Measurements from ENCODE around the gene CSPG4. TPM values are rescaled to one million over a fixed set of nuclear protein-coding genes. Genes with fewer than 3 reads are reported as not detected.
"Not testable (repeated sequence)": the region's sequence is repeated elsewhere in the genome, so short reads cannot be mapped to it uniquely, and the experiment has no call there.

The CSPG4 gene
- total RNA-seq, 2 donors from 2014 or later, result 32.6 to 55.6 TPM

GRCh38 chr15:75688831-75689230 lies 23.8 kb downstream of the CSPG4 start:
- Histone ChIP-seq H3K9me3 (no peaks in the 10 kb centered on the region), H3K27ac (no peak overlapping the region), H3K27me3 (no peaks in the 10 kb centered on the region), H3K4me1 (peaks cover 0 to 13% of the 10 kb centered on the region in 2 donors), H3K36me3 (peaks cover 60% of the 10 kb centered on the region), H3K4me3 (no peak overlapping the region)
- no peak for DNase-seq (ENCODE audit: low spot score)
- TF ChIP-seq, protein P1, sequence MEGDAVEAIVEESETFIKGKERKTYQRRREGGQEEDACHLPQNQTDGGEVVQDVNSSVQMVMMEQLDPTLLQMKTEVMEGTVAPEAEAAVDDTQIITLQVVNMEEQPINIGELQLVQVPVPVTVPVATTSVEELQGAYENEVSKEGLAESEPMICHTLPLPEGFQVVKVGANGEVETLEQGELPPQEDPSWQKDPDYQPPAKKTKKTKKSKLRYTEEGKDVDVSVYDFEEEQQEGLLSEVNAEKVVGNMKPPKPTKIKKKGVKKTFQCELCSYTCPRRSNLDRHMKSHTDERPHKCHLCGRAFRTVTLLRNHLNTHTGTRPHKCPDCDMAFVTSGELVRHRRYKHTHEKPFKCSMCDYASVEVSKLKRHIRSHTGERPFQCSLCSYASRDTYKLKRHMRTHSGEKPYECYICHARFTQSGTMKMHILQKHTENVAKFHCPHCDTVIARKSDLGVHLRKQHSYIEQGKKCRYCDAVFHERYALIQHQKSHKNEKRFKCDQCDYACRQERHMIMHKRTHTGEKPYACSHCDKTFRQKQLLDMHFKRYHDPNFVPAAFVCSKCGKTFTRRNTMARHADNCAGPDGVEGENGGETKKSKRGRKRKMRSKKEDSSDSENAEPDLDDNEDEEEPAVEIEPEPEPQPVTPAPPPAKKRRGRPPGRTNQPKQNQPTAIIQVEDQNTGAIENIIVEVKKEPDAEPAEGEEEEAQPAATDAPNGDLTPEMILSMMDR (IDR thresholded peaks at IDR 0.05), result no peak

DNA sequence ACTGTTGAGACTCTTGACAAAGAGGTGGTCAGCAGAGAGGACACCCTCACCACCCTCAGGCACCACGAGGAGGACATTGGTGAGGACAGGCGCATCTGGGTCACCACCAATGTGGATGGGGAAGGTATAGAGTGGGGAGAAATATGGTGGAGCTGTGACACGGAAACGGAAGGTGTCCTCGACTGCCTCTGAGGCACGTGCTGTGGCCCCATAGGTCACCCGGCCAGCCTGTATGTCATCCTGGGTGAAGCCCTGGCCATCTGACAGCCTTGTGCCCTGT lies 24.4 kb downstream of the CSPG4 start:
- TF ChIP-seq, protein P1 (IDR thresholded peaks at IDR 0.05), result no peak
- no peak for DNase-seq (ENCODE audit: low spot score)
- H3K4me1 ChIP-seq, result peaks cover 0 to 12% of the 10 kb centered on the region in 2 donors
- H3K36me3 ChIP-seq, result peaks cover 62% of the 10 kb centered on the region
- no peak overlapping the region for H3K4me3 ChIP-seq
- no peak overlapping the region for H3K27ac ChIP-seq
- H3K9me3 ChIP-seq, result no peaks in the 10 kb centered on the region
- no peaks in the 10 kb centered on the region for H3K27me3 ChIP-seq

GRCh38 chr15:75687486-75688277 lies 25.0 kb downstream of the CSPG4 start:
- peaks cover 67% of the 10 kb centered on the region for H3K36me3 ChIP-seq

DNA sequence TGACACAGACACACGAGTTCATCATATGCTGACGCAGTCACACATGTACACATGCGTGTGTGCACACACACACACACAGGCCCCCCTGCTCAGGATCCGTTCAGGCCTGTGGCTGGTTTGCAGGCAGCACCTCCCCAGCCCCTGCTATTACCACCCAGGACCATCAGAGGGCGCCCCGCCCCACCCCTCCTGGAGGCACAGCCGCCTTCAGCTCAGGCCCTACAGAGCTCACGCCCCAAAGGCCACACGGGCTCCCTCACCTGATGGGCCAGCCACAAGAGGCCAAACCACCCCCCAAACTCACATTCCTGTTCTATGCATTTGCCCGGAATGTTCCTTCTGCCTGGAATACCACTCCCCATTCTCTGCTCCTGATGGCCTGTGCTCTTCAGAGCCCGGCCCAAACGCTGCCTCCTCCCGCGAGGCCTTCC lies 26.4 kb downstream of the CSPG4 start:
- H3K9me3 ChIP-seq, H3K4me3 ChIP-seq, H3K27ac ChIP-seq, H3K27me3 ChIP-seq: not testable (repeated sequence)
- peak; percentile 80 for DNase-seq (ENCODE audit: low spot score)
- TF ChIP-seq, protein P1 (IDR thresholded peaks at IDR 0.05), result peak; percentile 84 to 92
- peaks cover 0 to 10% of the 10 kb centered on the region in 2 donors for H3K4me1 ChIP-seq
- peaks cover 63% of the 10 kb centered on the region for H3K36me3 ChIP-seq

More at GRCh38 chr15:75687486-75688277, 25.0 kb downstream of the CSPG4 start:
- H3K27me3 ChIP-seq, result no peaks in the 10 kb centered on the region
- H3K4me3 ChIP-seq, result no peak overlapping the region
- H3K27ac ChIP-seq, result no peak overlapping the region
- H3K9me3 ChIP-seq, result no peaks in the 10 kb centered on the region
- peaks cover 0 to 10% of the 10 kb centered on the region in 2 donors for H3K4me1 ChIP-seq
- no peak for DNase-seq (ENCODE audit: low spot score)
- TF ChIP-seq, protein P1 (IDR thresholded peaks at IDR 0.05), result no peak

GRCh38 chr15:75685195-75685594 lies 27.5 kb downstream of the CSPG4 start:
- H3K36me3 ChIP-seq, result peaks cover 61% of the 10 kb centered on the region
- H3K27me3 ChIP-seq, result no peaks in the 10 kb centered on the region
- no peak overlapping the region for H3K27ac ChIP-seq
- TF ChIP-seq, protein P1 (IDR thresholded peaks at IDR 0.05), result no peak
- no peak for DNase-seq (ENCODE audit: low spot score)
- no peak overlapping the region for H3K4me3 ChIP-seq
- H3K9me3 ChIP-seq, result no peaks in the 10 kb centered on the region
- H3K4me1 ChIP-seq, result peaks cover 0 to 10% of the 10 kb centered on the region in 2 donors

DNA sequence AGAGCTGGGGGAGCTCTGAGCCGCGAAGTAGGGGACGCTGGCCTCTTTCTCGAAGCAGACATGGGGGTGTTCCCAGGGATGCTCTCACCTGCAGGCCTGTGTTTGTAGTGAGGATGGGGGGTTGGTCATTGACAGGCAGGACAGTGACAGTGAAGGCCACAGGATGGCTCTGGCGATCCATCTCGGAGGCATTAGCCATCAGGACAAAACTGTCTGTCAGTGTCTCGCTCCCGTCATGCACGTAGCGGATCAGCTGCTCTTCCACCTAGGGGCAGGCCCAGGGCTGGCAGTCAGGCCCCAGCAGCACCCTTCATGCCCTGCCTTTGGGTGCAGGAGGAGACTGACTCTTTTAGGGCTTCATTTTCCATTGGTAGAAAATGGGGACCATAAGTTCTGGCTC lies 28.0 kb downstream of the CSPG4 start:
- Histone ChIP-seq H3K27ac (no peak overlapping the region), H3K9me3 (no peaks in the 10 kb centered on the region), H3K4me3 (no peak overlapping the region), H3K27me3 (no peaks in the 10 kb centered on the region), H3K36me3 (peaks cover 64% of the 10 kb centered on the region), H3K4me1 (peaks cover 0 to 10% of the 10 kb centered on the region in 2 donors)
- TF ChIP-seq, protein P1 (IDR thresholded peaks at IDR 0.05), result no peak
- no peak for DNase-seq (ENCODE audit: low spot score)

Data from right atrium auricular region (tissue), 2 donors.